ACC112 (cell line): ENCODE results near the gene ABHD16A.

Experiments used
- H2AFZ ChIP-seq: fragments of 200-600 bp; sonication (generic); one replicate; pipeline ENCODE4 v1.6.0; 2017; ENCODE audit warnings: antibody characterized with exemption, low read length; ENCODE audit not compliant: unreplicated experiment
- H3K27ac ChIP-seq: fragments of 200-600 bp; sonication (generic); 2 replicates; pipeline ENCODE4 v1.5.1; 2014; ENCODE audit warnings: low read depth, mild to moderate bottlenecking, antibody characterized with exemption, low read length, moderate library complexity
- H3K27me3 ChIP-seq: fragments of 200-600 bp; sonication (generic); 2 replicates; pipeline ENCODE4 v1.6.1; 2014; ENCODE audit warnings: mild to moderate bottlenecking, antibody characterized with exemption, low read length, moderate library complexity, mixed read lengths; ENCODE audit not compliant: insufficient read depth
- H3K36me3 ChIP-seq: fragments of 200-600 bp; sonication (generic); 2 replicates; pipeline ENCODE4 v1.6.1; 2016; ENCODE audit warnings: mild to moderate bottlenecking, antibody characterized with exemption, low read length, moderate library complexity, mixed read lengths; ENCODE audit not compliant: insufficient read depth
- H3K4me1 ChIP-seq: fragments of 200-600 bp; sonication (generic); one replicate; pipeline ENCODE4 v1.6.1; 2016; ENCODE audit warnings: low read length, mixed read lengths; ENCODE audit not compliant: insufficient read depth, unreplicated experiment, control insufficient read depth
- H3K4me3 ChIP-seq: fragments of 200-600 bp; sonication (generic); 2 replicates; pipeline ENCODE4 v1.5.1; 2014; ENCODE audit warnings: mild to moderate bottlenecking, low read depth, low read length
- H3K79me2 ChIP-seq: fragments of 200-600 bp; sonication (generic); one replicate; pipeline ENCODE4 v1.6.0; 2016; ENCODE audit warnings: low read length; ENCODE audit not compliant: control insufficient read depth, unreplicated experiment, insufficient read depth

The ABHD16A gene

DNA sequence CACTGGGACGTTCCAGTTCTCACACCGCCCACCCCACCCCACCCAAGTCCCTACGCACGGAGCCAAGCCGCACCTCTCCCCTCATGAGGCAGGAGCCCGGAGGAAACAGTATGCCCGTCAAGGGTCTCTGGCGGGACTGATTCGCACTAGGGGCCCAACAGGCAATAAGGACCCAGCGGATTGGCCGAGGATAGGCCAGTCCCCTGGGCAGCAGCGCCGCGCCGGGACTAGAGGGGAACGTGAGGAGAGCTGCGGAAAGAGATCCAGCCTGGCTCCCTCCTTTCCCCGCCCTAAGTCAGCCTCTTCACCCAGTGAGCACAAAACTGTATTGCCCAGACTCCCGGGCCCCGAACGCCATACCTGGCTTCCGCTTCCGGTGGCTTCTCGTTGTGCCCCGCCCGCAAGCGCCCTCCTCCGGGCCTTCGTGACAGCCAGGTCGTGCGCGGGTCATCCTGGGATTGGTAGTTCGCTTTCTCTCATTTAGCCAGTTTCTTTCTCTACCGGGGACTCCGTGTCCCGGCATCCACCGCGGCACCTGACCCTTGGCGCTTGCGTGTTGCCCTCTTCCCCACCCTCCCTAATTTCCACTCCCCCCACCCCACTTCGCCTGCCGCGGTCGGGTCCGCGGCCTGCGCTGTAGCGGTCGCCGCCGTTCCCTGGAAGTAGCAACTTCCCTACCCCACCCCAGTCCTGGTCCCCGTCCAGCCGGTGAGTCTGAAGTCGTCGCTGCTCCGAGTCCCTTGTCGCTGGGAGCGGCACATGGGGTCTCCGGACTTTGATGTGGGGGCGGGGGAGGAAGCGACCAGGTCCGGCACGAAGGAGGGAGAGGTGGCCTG, 37.4 kb downstream of the ABHD16A start, which contains the start of gene CSNK2B:
CSNK2B (plus strand) TSS at position 580 of the 836 bp plus-strand sequence. CDS start 752 bp downstream, outside the sequence.
- H3K36me3 ChIP-seq, result peaks cover 32% of the 10 kb centered on the region
- H3K4me3 ChIP-seq, result peak within 1 kb of the TSS; percentile 97
- H2AFZ ChIP-seq, result peak within 1 kb of the TSS; percentile 82
- H3K27ac ChIP-seq, result peak within 1 kb of the TSS; percentile 96
- peaks cover 14% of the 10 kb centered on the region for H3K4me1 ChIP-seq
- no peaks in the 10 kb centered on the region for H3K27me3 ChIP-seq
- H3K79me2 ChIP-seq, result peaks cover 66% of the 10 kb centered on the region

DNA sequence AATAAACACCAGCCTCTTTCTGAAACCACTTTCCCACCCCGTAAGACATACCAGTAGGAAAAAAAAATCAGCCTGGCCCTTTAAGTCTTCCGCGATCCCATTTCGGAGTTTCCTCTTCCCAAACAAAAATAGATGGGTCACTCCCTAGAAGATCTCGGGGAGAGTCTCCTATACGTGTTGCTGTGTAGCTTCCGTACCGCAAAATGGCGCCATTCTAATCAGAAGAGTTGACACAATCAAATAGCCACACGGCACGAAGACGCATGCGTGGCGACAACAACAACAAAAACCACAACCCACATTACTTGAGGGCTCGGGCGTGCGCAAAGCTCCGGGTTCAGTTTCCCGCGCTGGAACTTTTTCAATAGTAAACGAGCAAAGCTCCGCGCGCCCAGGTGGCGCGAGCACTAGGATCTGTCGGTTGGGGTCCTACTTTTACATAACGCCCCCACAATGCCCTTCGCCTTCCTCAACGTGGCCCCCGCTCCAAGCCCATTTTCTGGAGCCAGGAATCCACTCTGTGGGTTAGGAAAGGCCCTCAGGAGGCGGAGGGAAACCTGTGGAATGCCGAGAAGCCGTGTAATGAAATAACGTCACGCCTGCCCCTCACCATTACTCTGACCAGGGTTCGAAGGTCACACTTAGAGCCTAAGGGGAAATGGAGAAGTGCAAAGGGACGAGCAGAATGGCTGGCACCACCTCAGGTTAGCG, 38.2 kb downstream of the ABHD16A start, which contains the start of gene GPANK1:
GPANK1 (minus strand) TSS at position 208 of the 711 bp plus-strand sequence. CDS start 519 bp downstream, outside the sequence.
- Histone ChIP-seq H3K27me3 (no peaks in the 10 kb centered on the region), H3K36me3 (peaks cover 26% of the 10 kb centered on the region), H3K4me3 (peak within 1 kb of the TSS; percentile 97), H3K79me2 (peaks cover 70% of the 10 kb centered on the region), H3K4me1 (peaks cover 14% of the 10 kb centered on the region), H2AFZ (peak within 1 kb of the TSS; percentile 82), H3K27ac (peak within 1 kb of the TSS; percentile 96)

DNA sequence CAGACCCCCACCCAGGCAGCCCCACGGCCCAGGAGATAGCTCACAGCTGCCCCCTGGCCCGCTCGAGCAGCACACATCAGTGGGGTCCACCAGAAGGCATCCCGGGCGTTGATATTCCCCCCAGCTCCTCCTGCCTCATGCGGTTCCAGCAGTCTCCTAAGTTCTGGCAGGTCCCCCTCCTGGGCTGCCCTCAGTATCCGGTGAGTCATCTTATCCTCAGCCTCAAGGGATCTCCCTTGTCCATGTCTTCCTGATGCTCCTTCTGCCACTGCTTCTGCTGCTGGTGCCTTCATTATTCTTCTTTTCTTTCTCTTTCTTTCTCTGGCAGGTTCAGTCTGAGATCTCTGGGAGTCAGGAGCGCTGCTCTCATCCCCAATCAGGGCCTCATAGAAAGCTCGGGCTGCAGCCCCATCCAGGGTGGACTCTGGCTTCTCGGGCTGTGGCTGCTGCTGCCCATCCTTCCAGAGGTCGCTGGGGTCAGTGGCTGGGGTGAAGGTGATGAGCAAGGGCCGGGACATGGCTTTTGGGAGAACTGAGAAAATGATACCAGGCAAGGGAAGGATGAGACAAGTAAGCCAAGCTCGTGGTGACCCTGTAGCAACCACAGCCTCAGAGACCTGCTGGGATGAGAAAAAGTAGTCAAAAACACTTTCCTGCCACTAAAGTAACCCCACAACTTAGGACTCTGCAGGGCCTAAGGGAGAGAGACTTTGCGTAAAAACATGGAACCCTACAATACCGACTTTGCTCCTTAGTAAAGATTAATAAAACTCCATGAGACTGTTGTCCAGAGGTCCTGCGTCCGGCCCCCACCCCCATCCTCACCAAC, 38.9 kb downstream of the ABHD16A start:
- H3K4me1 ChIP-seq, result peaks cover 18% of the 10 kb centered on the region
- H3K27me3 ChIP-seq, result no peaks in the 10 kb centered on the region
- peak overlapping the region; percentile 96 for H3K27ac ChIP-seq
- peaks cover 74% of the 10 kb centered on the region for H3K79me2 ChIP-seq
- peak overlapping the region; percentile 97 for H3K4me3 ChIP-seq
- H3K36me3 ChIP-seq, result peaks cover 23% of the 10 kb centered on the region
- H2AFZ ChIP-seq, result peak overlapping the region; percentile 59

DNA sequence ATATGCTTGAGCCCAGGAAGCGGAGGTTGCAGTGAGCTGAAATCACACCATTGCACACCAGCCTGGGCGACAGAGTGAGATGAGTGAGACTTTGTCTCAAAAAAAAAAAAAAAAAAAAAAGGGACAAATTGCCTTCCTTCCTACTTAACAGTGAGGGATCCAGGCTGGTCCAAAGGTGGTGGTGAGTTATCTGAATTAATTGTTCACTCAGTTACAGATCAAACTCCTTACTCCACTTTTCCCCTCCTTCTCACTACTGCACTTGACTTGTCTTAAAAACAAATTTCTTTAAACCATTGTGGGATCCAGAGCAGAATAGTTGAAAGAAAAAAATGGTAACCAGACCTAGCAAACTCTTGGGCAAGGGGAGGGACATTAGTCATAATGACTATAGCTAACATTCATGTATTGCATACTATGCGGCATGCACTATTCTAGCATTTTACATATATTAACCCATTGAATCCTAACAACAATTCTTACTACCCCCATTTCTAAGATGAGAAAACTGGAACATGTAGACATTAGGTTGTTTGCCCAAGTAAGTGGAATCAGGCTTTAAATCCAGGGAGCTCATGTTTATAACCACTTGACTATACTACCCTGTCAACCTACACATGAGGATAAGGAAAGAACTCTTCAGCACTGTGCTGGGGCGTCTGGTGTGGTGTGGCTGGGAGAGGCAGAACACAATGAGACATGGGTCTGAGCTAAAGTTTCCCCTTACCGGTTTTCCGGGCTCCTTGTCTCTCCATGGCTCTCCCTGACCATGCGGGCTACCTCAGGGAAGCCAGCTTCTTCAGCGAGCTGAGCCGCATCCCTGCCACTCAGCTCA, 39.8 kb downstream of the ABHD16A start:
- no peaks in the 10 kb centered on the region for H3K27me3 ChIP-seq
- peaks cover 22% of the 10 kb centered on the region for H3K4me1 ChIP-seq
- peaks cover 74% of the 10 kb centered on the region for H3K79me2 ChIP-seq
- peak overlapping the region; percentile 96 for H3K27ac ChIP-seq
- peak overlapping the region; percentile 97 for H3K4me3 ChIP-seq
- H3K36me3 ChIP-seq, result peaks cover 16% of the 10 kb centered on the region
- H2AFZ ChIP-seq, result no peak overlapping the region

DNA sequence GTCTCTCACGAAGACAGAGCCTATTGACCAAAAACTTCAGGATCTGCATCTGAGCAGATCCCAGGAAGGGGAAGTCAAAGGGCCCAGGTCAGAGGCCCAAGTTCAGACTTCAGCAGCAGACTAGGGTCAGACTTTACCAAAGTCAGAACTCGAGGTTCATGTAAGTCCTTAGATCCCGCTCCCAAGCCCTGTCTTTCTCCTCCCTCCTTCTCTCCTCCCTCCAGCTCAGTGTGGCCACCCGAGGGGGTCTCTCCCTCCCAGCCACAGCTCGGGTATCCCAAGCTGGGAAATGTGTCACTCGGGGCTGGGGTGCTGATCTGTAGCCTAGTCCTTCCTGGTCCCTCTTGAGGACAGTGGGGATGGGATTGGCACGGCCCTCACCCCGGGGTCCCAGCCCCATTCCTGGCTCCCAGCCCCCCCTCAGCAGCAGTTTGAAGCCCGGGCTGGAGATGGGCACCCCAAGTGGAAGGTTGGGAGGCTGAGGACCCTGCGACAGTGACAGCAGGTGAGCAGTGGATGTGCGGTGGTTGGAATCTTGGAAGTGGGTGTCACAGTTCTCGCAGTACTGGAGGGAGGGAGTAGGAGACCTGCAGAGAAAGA, 40.9 kb downstream of the ABHD16A start:
- Histone ChIP-seq H3K27ac (no peak overlapping the region), H3K4me3 (no peak overlapping the region)

DNA sequence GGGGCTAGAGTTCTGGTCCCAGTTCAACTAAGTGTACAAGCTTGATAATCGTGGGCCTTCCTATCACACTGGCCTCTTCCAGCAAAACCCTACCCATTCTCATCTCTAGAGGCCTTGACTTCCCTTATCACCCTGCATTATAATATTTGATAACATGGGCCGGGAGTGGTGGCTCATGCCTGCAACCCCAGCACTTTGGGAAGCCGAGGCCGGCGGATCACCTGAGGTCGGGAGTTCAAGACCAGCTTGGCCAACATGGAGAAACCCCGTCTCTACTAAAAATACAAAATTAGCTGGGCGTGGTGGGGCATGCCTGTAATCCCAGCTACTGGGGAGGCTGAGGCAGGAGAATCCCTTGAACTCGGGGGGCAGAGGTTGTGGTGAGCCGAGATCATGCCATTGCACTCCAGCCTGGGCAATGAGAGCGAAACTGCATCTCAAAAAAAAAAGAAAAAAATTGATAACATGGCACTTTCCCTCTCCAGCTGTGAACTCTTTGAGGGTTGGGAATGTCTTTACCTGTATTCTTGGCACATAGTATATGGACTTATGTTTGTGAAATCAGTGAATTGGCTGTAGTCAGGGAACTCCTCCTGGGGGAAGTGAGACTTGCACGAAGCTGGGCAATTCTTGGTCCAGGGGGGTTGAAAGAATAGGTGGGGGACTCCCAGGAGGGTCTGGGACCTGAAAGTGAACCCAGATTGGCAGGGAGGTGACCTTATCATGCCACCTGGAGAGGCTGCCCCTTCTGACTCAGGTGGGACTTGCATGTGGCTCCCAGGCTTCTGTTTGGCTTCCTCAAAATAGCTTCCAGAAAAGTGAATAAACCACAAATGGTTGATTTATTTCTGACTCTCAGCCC, 41.6 kb downstream of the ABHD16A start:
- H3K27ac ChIP-seq, result peak overlapping the region; percentile 52
- H3K4me1 ChIP-seq, result peaks cover 14% of the 10 kb centered on the region
- peaks cover 64% of the 10 kb centered on the region for H3K79me2 ChIP-seq
- no peaks in the 10 kb centered on the region for H3K27me3 ChIP-seq
- H3K4me3 ChIP-seq, result peak overlapping the region; percentile 91; the same call in 1 of the 2 replicates
- H2AFZ ChIP-seq, result no peak overlapping the region
- H3K36me3 ChIP-seq, result 0 out of 2 replicates have a peak, but pooled peaks cover 4% of the 10 kb centered on the region

More for the DNA sequence above, 40.9 kb downstream of the ABHD16A start:
- no peak overlapping the region for H2AFZ ChIP-seq
- H3K4me1 ChIP-seq, result peaks cover 20% of the 10 kb centered on the region
- H3K36me3 ChIP-seq, result peaks cover 4% of the 10 kb centered on the region; the same call in 1 of the 2 replicates
- peaks cover 70% of the 10 kb centered on the region for H3K79me2 ChIP-seq
- no peaks in the 10 kb centered on the region for H3K27me3 ChIP-seq

DNA sequence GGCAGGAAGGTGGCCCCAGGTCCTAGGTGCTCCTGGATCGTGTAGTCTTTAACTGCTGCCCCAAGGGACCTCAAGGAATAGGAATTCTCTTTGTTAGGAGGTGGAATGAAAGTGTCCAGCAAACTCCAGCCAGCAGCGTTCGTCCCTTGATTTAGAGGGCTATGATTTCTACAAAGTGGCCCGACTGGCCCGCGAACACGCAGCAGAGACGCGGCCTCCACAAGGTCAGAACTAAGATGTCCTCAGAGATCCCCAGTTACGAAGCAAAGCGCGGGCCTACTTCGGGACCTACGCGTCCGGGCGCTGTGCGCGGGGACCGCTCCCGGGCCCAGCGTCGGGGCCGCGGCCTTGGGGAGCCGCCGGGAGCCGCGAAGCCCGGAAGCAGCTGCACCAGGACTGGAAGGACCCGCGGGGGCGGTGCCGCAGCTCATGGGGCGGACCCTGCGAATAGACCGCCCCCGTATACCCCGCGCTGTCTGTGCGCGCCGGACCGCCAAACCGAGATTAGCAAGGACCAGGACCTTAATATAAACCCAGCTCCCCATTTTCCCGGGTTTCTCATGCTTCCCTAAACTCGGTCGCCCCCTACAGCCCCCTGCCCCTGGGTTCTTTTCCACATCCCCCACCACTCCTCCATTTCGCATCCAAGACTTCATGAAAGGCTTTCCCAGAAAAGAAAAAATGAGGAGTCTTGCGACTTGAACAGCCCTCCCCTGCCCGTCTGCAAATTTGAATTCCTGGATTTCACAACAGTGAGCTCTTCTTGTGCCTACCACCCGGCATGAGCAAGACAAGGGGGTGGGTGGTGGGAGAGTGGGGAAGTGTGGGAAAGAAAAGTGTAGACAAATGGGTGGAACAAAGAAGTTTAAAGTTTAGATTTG, 42.5 kb downstream of the ABHD16A start, which contains the start of gene C6orf47:
C6orf47 (minus strand) TSS at position 398 of the 881 bp plus-strand sequence. CDS start 831 bp downstream, outside the sequence.
- H2AFZ ChIP-seq, result peak within 1 kb of the TSS; percentile 35
- peaks cover 64% of the 10 kb centered on the region for H3K79me2 ChIP-seq

More for the DNA sequence above, 42.5 kb downstream of the ABHD16A start, which contains the start of gene C6orf47:
- Histone ChIP-seq H3K4me3 (peak within 1 kb of the TSS; percentile 91), H3K4me1 (peaks cover 14% of the 10 kb centered on the region), H3K27me3 (no peaks in the 10 kb centered on the region), H3K27ac (peak within 1 kb of the TSS; percentile 52), H3K36me3 (0 out of 2 replicates have a peak, but pooled peaks cover 4% of the 10 kb centered on the region)
